ENCODE results near the gene CROCC. TPM values are rescaled to one million over a fixed set of nuclear protein-coding genes. Genes with fewer than 3 reads are reported as not detected.
A peak's percentile ranks its signal among the peaks of the same experiment; 100 is the strongest.

The CROCC gene
- total RNA-seq, 1 donor: 13.8 TPM

- no peak for TF ChIP-seq CTCF (IDR thresholded peaks at IDR 0.05; ENCODE audit: insufficient read depth, low read depth, low read length)
- H3K4me3 ChIP-seq (ENCODE audit: low read depth, low read length): no peak overlapping the region
- DNase-seq (ENCODE audit: low read depth): no peak
These were observed 80.8 kb downstream of the CROCC start for GRCh38 chr1:17002524-17002902.

GRCh38 chr1:17004466-17005364, 83.0 kb downstream of the CROCC start:
- H3K4me3 ChIP-seq (ENCODE audit: low read depth, low read length): no peak overlapping the region
- peak; percentile 2 for TF ChIP-seq CTCF (IDR thresholded peaks at IDR 0.05; ENCODE audit: insufficient read depth, low read depth, low read length)
- no peak for DNase-seq (ENCODE audit: low read depth)

- no peak for DNase-seq (ENCODE audit: low read depth)
- H3K4me3 ChIP-seq (ENCODE audit: low read depth, low read length): no peak overlapping the region
- no peak for TF ChIP-seq CTCF (IDR thresholded peaks at IDR 0.05; ENCODE audit: insufficient read depth, low read depth, low read length)
These were observed 83.6 kb downstream of the CROCC start for GRCh38 chr1:17005365-17005740.

- TF ChIP-seq CTCF (IDR thresholded peaks at IDR 0.05; ENCODE audit: insufficient read depth, low read depth, low read length): no peak
- H3K4me3 ChIP-seq (ENCODE audit: low read depth, low read length): no peak overlapping the region
- DNase-seq (ENCODE audit: low read depth): no peak
These were observed 85.4 kb downstream of the CROCC start for GRCh38 chr1:17007121-17007520.

- no peak for DNase-seq (ENCODE audit: low read depth)
- no peak overlapping the region for H3K4me3 ChIP-seq (ENCODE audit: low read depth, low read length)
- no peak for TF ChIP-seq CTCF (IDR thresholded peaks at IDR 0.05; ENCODE audit: insufficient read depth, low read depth, low read length)
These were observed 86.6 kb downstream of the CROCC start for GRCh38 chr1:17008208-17008855.

GRCh38 chr1:17009706-17010105, 88.0 kb downstream of the CROCC start:
- no peak overlapping the region for H3K4me3 ChIP-seq (ENCODE audit: low read depth, low read length)
- DNase-seq (ENCODE audit: low read depth): no peak
- no peak for TF ChIP-seq CTCF (IDR thresholded peaks at IDR 0.05; ENCODE audit: insufficient read depth, low read depth, low read length)

Data from fibroblast of villous mesenchyme (primary cell).